ENCODE measurements around the gene RNLS.

RNLS gene

GRCh38 chr10:88546497-88546896 lies 36.6 kb downstream of the RNLS start:
- DNase-seq, result no peak

GRCh38 chr10:88545359-88545758 lies 37.8 kb downstream of the RNLS start:
- no peak for DNase-seq

- no peak for DNase-seq
Observed at GRCh38 chr10:88544140-88544870, 38.8 kb downstream of the RNLS start.

- DNase-seq, result no peak
Observed at GRCh38 chr10:88542522-88542921, 40.6 kb downstream of the RNLS start.

- no peak for DNase-seq
Observed at GRCh38 chr10:88541116-88541626, 41.9 kb downstream of the RNLS start.

GRCh38 chr10:88540351-88540750 lies 42.8 kb downstream of the RNLS start:
- DNase-seq, result no peak

- no peak for DNase-seq
Observed at GRCh38 chr10:88538048-88538447, 45.1 kb downstream of the RNLS start.

GRCh38 chr10:88537322-88537721 lies 45.8 kb downstream of the RNLS start:
- DNase-seq, result no peak

- no peak for DNase-seq
Observed at GRCh38 chr10:88536437-88536836, 46.7 kb downstream of the RNLS start.

- no peak for DNase-seq
Observed at GRCh38 chr10:88534072-88534665, 48.9 kb downstream of the RNLS start.

- no peak for DNase-seq
Observed at GRCh38 chr10:88531392-88532052, 51.6 kb downstream of the RNLS start.

GRCh38 chr10:88530629-88531391 lies 52.3 kb downstream of the RNLS start:
- no peak for DNase-seq

- no peak for DNase-seq
Observed at GRCh38 chr10:88530093-88530492, 53.0 kb downstream of the RNLS start.

- DNase-seq, result no peak
Observed at GRCh38 chr10:88528806-88529570, 54.1 kb downstream of the RNLS start.

GRCh38 chr10:88528201-88528600 lies 54.9 kb downstream of the RNLS start:
- DNase-seq, result no peak

GRCh38 chr10:88527245-88527644 lies 55.9 kb downstream of the RNLS start:
- no peak for DNase-seq

- no peak for DNase-seq
Observed at GRCh38 chr10:88526501-88527105, 56.5 kb downstream of the RNLS start.

GRCh38 chr10:88525371-88526069 lies 57.6 kb downstream of the RNLS start:
- peak; percentile 6 for DNase-seq

GRCh38 chr10:88523739-88524400 lies 59.2 kb downstream of the RNLS start:
- no peak for DNase-seq

GRCh38 chr10:88522715-88523114 lies 60.4 kb downstream of the RNLS start:
- DNase-seq, result no peak

GRCh38 chr10:88521791-88522190 lies 61.3 kb downstream of the RNLS start:
- no peak for DNase-seq

Measured in DMS79 treated with DMSO at 0.1 percent for 48 hours (cell line).